ENCODE results near the gene ARMC12. TPM values are rescaled to one million over a fixed set of nuclear protein-coding genes. Genes with fewer than 3 reads are reported as not detected.

ARMC12 gene
- total and polyA plus RNA-seq, 2 experiments from 2014 or later = 0.83 to 3.2 TPM

GRCh38 chr6:35781290-35781689 lies 44.5 kb downstream of the ARMC12 start:
- Histone ChIP-seq H4K20me1 (ENCODE audit: insufficient read depth, poor library complexity, severe bottlenecking) (no peaks in the 10 kb centered on the region), H3K4me1 (ENCODE audit: insufficient read depth) (no peaks in the 10 kb centered on the region), H2AFZ (no peak overlapping the region), H3K27ac (no peak overlapping the region), H3K4me3 (no peak overlapping the region), H3K9me2 (replicated peaks; ENCODE audit: insufficient read depth) (no peaks in the 10 kb centered on the region), H3K79me2 (no peaks in the 10 kb centered on the region), H3K27me3 (no peaks in the 10 kb centered on the region), H3K9me3 (ENCODE audit: low read depth) (no peaks in the 10 kb centered on the region), H3K36me3 (replicated peaks; ENCODE audit: insufficient read depth, low read depth) (no peaks in the 10 kb centered on the region), H3K4me2 (no peak overlapping the region)
- 90% methylated on average over 2 of the region's 2 CpGs for WGBS (ENCODE audit: low lambda C conversion rate, missing lambda C conversion rate)
- no peak for DNase-seq (ENCODE audit: low spot score)
- no peak for TF ChIP-seq EZH2phosphoT487 (IDR thresholded peaks at IDR 0.05; ENCODE audit: low read depth, severe bottlenecking, unreplicated experiment)
- TF ChIP-seq EZH2 (IDR thresholded peaks at IDR 0.05; ENCODE audit: borderline replicate concordance) = no peak
- no peak for TF ChIP-seq CTCF (IDR thresholded peaks at IDR 0.05; ENCODE audit: poor library complexity)

- TF ChIP-seq EZH2phosphoT487 (IDR thresholded peaks at IDR 0.05; ENCODE audit: low read depth, severe bottlenecking, unreplicated experiment) (no peak), EZH2 (IDR thresholded peaks at IDR 0.05; ENCODE audit: borderline replicate concordance) (no peak), CTCF (IDR thresholded peaks at IDR 0.05; ENCODE audit: poor library complexity) (no peak)
- no peak overlapping the region for H3K27ac ChIP-seq
- H3K36me3 ChIP-seq (replicated peaks; ENCODE audit: insufficient read depth, low read depth) = no peaks in the 10 kb centered on the region
- H3K4me2 ChIP-seq = no peak overlapping the region
- no peaks in the 10 kb centered on the region for H3K4me1 ChIP-seq (ENCODE audit: insufficient read depth)
- H3K27me3 ChIP-seq = peaks cover 3% of the 10 kb centered on the region
- H3K9me3 ChIP-seq (ENCODE audit: low read depth) = no peaks in the 10 kb centered on the region
- no peaks in the 10 kb centered on the region for H4K20me1 ChIP-seq (ENCODE audit: insufficient read depth, poor library complexity, severe bottlenecking)
- H3K4me3 ChIP-seq = no peak overlapping the region
- WGBS (ENCODE audit: low lambda C conversion rate, missing lambda C conversion rate) = 86% methylated on average over 3 of the region's 3 CpGs
- H3K9me2 ChIP-seq (replicated peaks; ENCODE audit: insufficient read depth) = no peaks in the 10 kb centered on the region
- H2AFZ ChIP-seq = no peak overlapping the region
- H3K79me2 ChIP-seq = no peaks in the 10 kb centered on the region
- no peak for DNase-seq (ENCODE audit: low spot score)
Measured at GRCh38 chr6:35782424-35782823, 45.6 kb downstream of the ARMC12 start.

GRCh38 chr6:35784200-35784599 lies 47.4 kb downstream of the ARMC12 start:
- WGBS (ENCODE audit: low lambda C conversion rate, missing lambda C conversion rate) = 57% methylated on average over 2 of the region's 2 CpGs
- Histone ChIP-seq H3K4me2 (no peak overlapping the region), H4K20me1 (ENCODE audit: insufficient read depth, poor library complexity, severe bottlenecking) (no peaks in the 10 kb centered on the region), H3K4me3 (no peak overlapping the region), H3K27ac (no peak overlapping the region), H3K36me3 (replicated peaks; ENCODE audit: insufficient read depth, low read depth) (no peaks in the 10 kb centered on the region), H2AFZ (no peak overlapping the region), H3K9me3 (ENCODE audit: low read depth) (no peaks in the 10 kb centered on the region), H3K4me1 (ENCODE audit: insufficient read depth) (no peaks in the 10 kb centered on the region), H3K27me3 (peaks cover 19% of the 10 kb centered on the region), H3K79me2 (no peaks in the 10 kb centered on the region), H3K9me2 (replicated peaks; ENCODE audit: insufficient read depth) (no peaks in the 10 kb centered on the region)
- TF ChIP-seq EZH2 (IDR thresholded peaks at IDR 0.05; ENCODE audit: borderline replicate concordance) (no peak), EZH2phosphoT487 (IDR thresholded peaks at IDR 0.05; ENCODE audit: low read depth, severe bottlenecking, unreplicated experiment) (no peak), CTCF (IDR thresholded peaks at IDR 0.05; ENCODE audit: poor library complexity) (no peak)
- no peak for DNase-seq (ENCODE audit: low spot score)

- H3K79me2 ChIP-seq = no peaks in the 10 kb centered on the region
- WGBS (ENCODE audit: low lambda C conversion rate, missing lambda C conversion rate) = 83% methylated on average over 2 of the region's 2 CpGs
- no peaks in the 10 kb centered on the region for H3K4me1 ChIP-seq (ENCODE audit: insufficient read depth)
- no peak for TF ChIP-seq EZH2 (IDR thresholded peaks at IDR 0.05; ENCODE audit: borderline replicate concordance)
- TF ChIP-seq CTCF (IDR thresholded peaks at IDR 0.05; ENCODE audit: poor library complexity) = no peak
- TF ChIP-seq EZH2phosphoT487 (IDR thresholded peaks at IDR 0.05; ENCODE audit: low read depth, severe bottlenecking, unreplicated experiment) = no peak
- H3K36me3 ChIP-seq (replicated peaks; ENCODE audit: insufficient read depth, low read depth) = no peaks in the 10 kb centered on the region
- no peak overlapping the region for H3K27ac ChIP-seq
- no peak overlapping the region for H3K4me3 ChIP-seq
- peaks cover 22% of the 10 kb centered on the region for H3K27me3 ChIP-seq
- no peak overlapping the region for H3K4me2 ChIP-seq
- no peak overlapping the region for H2AFZ ChIP-seq
- no peaks in the 10 kb centered on the region for H3K9me2 ChIP-seq (replicated peaks; ENCODE audit: insufficient read depth)
- no peak for DNase-seq (ENCODE audit: low spot score)
- no peaks in the 10 kb centered on the region for H3K9me3 ChIP-seq (ENCODE audit: low read depth)
- no peaks in the 10 kb centered on the region for H4K20me1 ChIP-seq (ENCODE audit: insufficient read depth, poor library complexity, severe bottlenecking)
Measured at GRCh38 chr6:35786272-35786671, 49.4 kb downstream of the ARMC12 start.

Measured in hepatocyte (in vitro differentiated cells).